ENCODE measurements around the gene COL1A1. TPM values are rescaled to one million over a fixed set of nuclear protein-coding genes. Genes with fewer than 3 reads are reported as not detected.

COL1A1 gene
- polyA plus RNA-seq, 1 of the 3 experiments (the other 2 are of a cell fraction): 1,461 TPM

DNA sequence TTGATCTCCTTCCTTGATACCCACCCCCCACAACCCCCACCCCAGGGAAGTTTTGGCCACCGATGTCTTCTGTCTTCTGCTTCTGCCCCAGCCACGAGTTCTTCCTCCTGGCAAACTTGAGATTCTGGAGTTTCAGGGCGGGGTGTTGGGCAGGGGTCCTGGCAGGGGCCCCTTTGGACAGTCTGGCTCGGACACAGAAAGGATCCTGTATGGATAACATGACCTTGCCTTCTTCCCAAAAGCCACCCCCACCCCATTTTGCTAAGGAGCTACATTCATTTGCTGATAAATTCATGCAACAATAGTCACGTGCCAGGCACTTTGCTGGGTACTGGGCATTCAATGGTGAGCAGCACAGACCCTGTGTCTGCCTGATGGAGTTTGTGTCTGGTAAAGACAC, 5.9 kb upstream of the COL1A1 start:
- DNase-seq: no peak
- Histone ChIP-seq H3K4me3 (ENCODE audit: low read depth in 2 of 2, low read length in 1 of 2) (0 out of 4 replicates have a peak overlapping the region, but pooled peaks of 1 of the 2 experiments have one; percentile 12), H3K36me3 (replicated peaks in 1 of 2; ENCODE audit: control insufficient read depth in 1 of 2, insufficient read depth in 2 of 2, low read length in 1 of 2) (no peaks in the 10 kb centered on the region), H3K4me1 (ENCODE audit: control insufficient read depth in 1 of 2, insufficient read depth in 2 of 2, low read depth in 1 of 2, low read length in 1 of 2) (peaks cover 71 to 89% of the 10 kb centered on the region in 2 experiments), H3K4me2 (peak overlapping the region; percentile 89), H3K9ac (peak overlapping the region; percentile 75; the same call in 1 of the 2 replicates), H3K27ac (ENCODE audit: low read depth in 2 of 2, low read length in 1 of 2) (peak overlapping the region; percentile 97 to 100), H4K20me1 (ENCODE audit: insufficient read depth) (no peaks in the 10 kb centered on the region), H3K9me2 (no peaks in the 10 kb centered on the region), H3F3A (replicated peaks; ENCODE audit: insufficient read depth) (peaks cover 55% of the 10 kb centered on the region), H3K27me3 (ENCODE audit: insufficient read depth) (no peaks in the 10 kb centered on the region), H3K9me3 (no peaks in the 10 kb centered on the region), H2AFZ (ENCODE audit: low read depth) (no peak overlapping the region), H3K79me2 (ENCODE audit: insufficient read depth) (peaks cover 12% of the 10 kb centered on the region)
- WGBS (ENCODE audit: low lambda C conversion rate): 42% methylated on average over 5 of the region's 5 CpGs
- CTCF ChIA-PET: interaction anchor here (0.9 to 25.6 kb wide), 10 partner anchors 6 to 191 kb away, joined by 3 to 2150 read pairs (median 4); partner anchors contain the start of genes COL1A1, SGCA and TMEM92
- TF ChIP-seq, protein P1, sequence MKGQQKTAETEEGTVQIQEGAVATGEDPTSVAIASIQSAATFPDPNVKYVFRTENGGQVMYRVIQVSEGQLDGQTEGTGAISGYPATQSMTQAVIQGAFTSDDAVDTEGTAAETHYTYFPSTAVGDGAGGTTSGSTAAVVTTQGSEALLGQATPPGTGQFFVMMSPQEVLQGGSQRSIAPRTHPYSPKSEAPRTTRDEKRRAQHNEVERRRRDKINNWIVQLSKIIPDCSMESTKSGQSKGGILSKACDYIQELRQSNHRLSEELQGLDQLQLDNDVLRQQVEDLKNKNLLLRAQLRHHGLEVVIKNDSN (IDR thresholded peaks at IDR 0.05; ENCODE audit: borderline replicate concordance, low read depth): peak; percentile 47; the same call in 1 of the 2 replicates
- TF ChIP-seq GATA2 (CRISPR knock-in tag; IDR thresholded peaks at IDR 0.05): no peak
- POLR2A ChIA-PET: interaction anchor here (0.6 to 2.0 kb wide), 2 partner anchors 29 to 46 kb away, joined by 3 to 6 read pairs; no protein-coding TSS in a partner anchor

DNA sequence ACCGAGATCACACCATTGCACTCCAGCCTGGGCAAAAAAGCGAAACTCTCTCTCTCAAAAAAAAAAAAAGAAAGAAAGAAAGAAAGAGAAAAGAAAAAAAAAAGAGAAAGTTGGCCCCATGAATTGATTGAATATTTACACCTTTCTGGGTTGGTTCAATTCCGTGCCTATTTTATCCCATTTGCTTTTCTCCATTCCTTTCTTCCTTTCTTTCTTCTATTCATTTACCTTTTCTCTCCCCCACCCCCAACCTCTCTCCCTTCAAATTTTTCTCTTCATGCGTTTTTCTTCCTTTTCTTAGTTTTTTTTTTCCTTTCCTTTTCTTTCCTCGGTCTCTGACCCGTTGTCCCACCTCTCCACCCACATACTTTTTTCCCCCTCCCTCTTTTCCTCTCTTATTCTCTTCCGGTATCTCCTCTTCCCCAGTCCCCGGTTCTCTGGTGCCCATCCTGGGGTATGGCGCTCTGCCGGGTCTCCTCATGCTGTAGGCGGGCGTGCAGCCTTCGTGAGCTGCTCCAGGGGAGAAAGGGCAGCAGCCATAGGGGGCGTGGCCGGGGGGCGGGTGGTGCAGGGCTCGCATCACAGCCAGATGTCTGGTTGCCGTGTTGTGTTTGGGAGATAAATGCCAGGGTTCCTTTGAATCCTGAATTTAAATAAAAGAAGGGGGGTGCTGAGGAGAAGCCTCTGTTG, 5.3 kb upstream of the COL1A1 start:
- Histone ChIP-seq H3K9ac (peak overlapping the region; percentile 75), H3K36me3 (replicated peaks in 1 of 2; ENCODE audit: control insufficient read depth in 1 of 2, insufficient read depth in 2 of 2, low read length in 1 of 2) (no peaks in the 10 kb centered on the region), H3K9me2 (no peaks in the 10 kb centered on the region), H3F3A (replicated peaks; ENCODE audit: insufficient read depth) (peaks cover 52% of the 10 kb centered on the region), H3K4me2 (peak overlapping the region; percentile 89), H3K27me3 (ENCODE audit: insufficient read depth) (no peaks in the 10 kb centered on the region), H4K20me1 (ENCODE audit: insufficient read depth) (no peaks in the 10 kb centered on the region), H3K27ac (ENCODE audit: low read depth in 2 of 2, low read length in 1 of 2) (peak overlapping the region; percentile 97 to 100), H2AFZ (ENCODE audit: low read depth) (peak overlapping the region; percentile 62; the same call in 1 of the 2 replicates), H3K4me1 (ENCODE audit: control insufficient read depth in 1 of 2, insufficient read depth in 2 of 2, low read depth in 1 of 2, low read length in 1 of 2) (peaks cover 65 to 86% of the 10 kb centered on the region in 2 experiments), H3K4me3 (ENCODE audit: low read depth in 2 of 2, low read length in 1 of 2) (peak overlapping the region; percentile 2 to 45; a peak in 3 of 4 replicates), H3K9me3 (no peaks in the 10 kb centered on the region), H3K79me2 (ENCODE audit: insufficient read depth) (peaks cover 18% of the 10 kb centered on the region)
- peak; percentile 97 for DNase-seq
- POLR2A ChIA-PET: interaction anchor here (0.6 to 2.0 kb wide), 2 partner anchors 29 to 45 kb away, joined by 3 to 6 read pairs; no protein-coding TSS in a partner anchor
- CTCF ChIA-PET: interaction anchor here (1.0 to 25.6 kb wide), 8 partner anchors 9 to 192 kb away, joined by 3 to 2150 read pairs (median 4); partner anchors contain the start of genes SGCA and TMEM92
- WGBS (ENCODE audit: low lambda C conversion rate): 20% methylated on average over 18 of the region's 18 CpGs
- TF ChIP-seq EP300 (IDR thresholded peaks at IDR 0.05; ENCODE audit: borderline replicate concordance in 1 of 2, low read depth in 1 of 2, low read length in 1 of 2) (peak; percentile 15 to 76; a peak in 2 of 4 replicates), MXI1 (IDR thresholded peaks at IDR 0.05; ENCODE audit: low read depth, low read length) (peak; percentile 83), ELF1 (IDR thresholded peaks at IDR 0.05) (0 out of 2 replicates have a peak, but pooled peaks have one; percentile 26), JUND (IDR thresholded peaks at IDR 0.05) (no peak), FOXJ3 (CRISPR knock-in tag; IDR thresholded peaks at IDR 0.05) (no peak), NRF1 (IDR thresholded peaks at IDR 0.05; ENCODE audit: low read depth, low read length) (no peak), FOSL2 (IDR thresholded peaks at IDR 0.05; ENCODE audit: borderline replicate concordance, low read depth) (no peak), NFIC (IDR thresholded peaks at IDR 0.05; ENCODE audit: borderline replicate concordance) (no peak), CHD2 (IDR thresholded peaks at IDR 0.05; ENCODE audit: low read length, partially characterized antibody) (peak; percentile 75), TEAD4 (IDR thresholded peaks at IDR 0.05; ENCODE audit: borderline replicate concordance, insufficient read depth) (no peak), GATA2 (CRISPR knock-in tag; IDR thresholded peaks at IDR 0.05) (no peak), RCOR1 (IDR thresholded peaks at IDR 0.05; ENCODE audit: low read length) (peak; percentile 67; the same call in 1 of the 2 replicates), TCF12 (IDR thresholded peaks at IDR 0.05) (peak; percentile 94), MEF2A (IDR thresholded peaks at IDR 0.05; ENCODE audit: borderline replicate concordance, low read depth) (no peak), RFX5 (IDR thresholded peaks at IDR 0.05; ENCODE audit: low read length) (no peak), POLR2AphosphoS5 (IDR thresholded peaks at IDR 0.05; ENCODE audit: low read depth, low read length) (peak; percentile 64), RAD21 (IDR thresholded peaks at IDR 0.05; ENCODE audit: low read length) (0 out of 2 replicates have a peak, but pooled peaks have one; percentile 9)
- TF ChIP-seq, protein P2, sequence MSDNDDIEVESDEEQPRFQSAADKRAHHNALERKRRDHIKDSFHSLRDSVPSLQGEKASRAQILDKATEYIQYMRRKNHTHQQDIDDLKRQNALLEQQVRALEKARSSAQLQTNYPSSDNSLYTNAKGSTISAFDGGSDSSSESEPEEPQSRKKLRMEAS (IDR thresholded peaks at IDR 0.05; ENCODE audit: low read depth): peak; percentile 87
- TF ChIP-seq, protein P3, sequence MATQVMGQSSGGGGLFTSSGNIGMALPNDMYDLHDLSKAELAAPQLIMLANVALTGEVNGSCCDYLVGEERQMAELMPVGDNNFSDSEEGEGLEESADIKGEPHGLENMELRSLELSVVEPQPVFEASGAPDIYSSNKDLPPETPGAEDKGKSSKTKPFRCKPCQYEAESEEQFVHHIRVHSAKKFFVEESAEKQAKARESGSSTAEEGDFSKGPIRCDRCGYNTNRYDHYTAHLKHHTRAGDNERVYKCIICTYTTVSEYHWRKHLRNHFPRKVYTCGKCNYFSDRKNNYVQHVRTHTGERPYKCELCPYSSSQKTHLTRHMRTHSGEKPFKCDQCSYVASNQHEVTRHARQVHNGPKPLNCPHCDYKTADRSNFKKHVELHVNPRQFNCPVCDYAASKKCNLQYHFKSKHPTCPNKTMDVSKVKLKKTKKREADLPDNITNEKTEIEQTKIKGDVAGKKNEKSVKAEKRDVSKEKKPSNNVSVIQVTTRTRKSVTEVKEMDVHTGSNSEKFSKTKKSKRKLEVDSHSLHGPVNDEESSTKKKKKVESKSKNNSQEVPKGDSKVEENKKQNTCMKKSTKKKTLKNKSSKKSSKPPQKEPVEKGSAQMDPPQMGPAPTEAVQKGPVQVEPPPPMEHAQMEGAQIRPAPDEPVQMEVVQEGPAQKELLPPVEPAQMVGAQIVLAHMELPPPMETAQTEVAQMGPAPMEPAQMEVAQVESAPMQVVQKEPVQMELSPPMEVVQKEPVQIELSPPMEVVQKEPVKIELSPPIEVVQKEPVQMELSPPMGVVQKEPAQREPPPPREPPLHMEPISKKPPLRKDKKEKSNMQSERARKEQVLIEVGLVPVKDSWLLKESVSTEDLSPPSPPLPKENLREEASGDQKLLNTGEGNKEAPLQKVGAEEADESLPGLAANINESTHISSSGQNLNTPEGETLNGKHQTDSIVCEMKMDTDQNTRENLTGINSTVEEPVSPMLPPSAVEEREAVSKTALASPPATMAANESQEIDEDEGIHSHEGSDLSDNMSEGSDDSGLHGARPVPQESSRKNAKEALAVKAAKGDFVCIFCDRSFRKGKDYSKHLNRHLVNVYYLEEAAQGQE (IDR thresholded peaks at IDR 0.05; ENCODE audit: low read depth, low read length): peak; percentile 53; the same call in 1 of the 2 replicates
- TF ChIP-seq, protein P4, sequence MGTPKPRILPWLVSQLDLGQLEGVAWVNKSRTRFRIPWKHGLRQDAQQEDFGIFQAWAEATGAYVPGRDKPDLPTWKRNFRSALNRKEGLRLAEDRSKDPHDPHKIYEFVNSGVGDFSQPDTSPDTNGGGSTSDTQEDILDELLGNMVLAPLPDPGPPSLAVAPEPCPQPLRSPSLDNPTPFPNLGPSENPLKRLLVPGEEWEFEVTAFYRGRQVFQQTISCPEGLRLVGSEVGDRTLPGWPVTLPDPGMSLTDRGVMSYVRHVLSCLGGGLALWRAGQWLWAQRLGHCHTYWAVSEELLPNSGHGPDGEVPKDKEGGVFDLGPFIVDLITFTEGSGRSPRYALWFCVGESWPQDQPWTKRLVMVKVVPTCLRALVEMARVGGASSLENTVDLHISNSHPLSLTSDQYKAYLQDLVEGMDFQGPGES (IDR thresholded peaks at IDR 0.05; ENCODE audit: low read depth, low read length): no peak
